SU-DHL-6 (cell line): ENCODE data around the gene CCDC54.

Experiments used
- EZH2phosphoT487 ChIP-seq: fragments of 200-600 bp; sonication (generic), shearing (Covaris generic); conservative IDR thresholded peaks from 2 replicates; pipeline ENCODE4 v1.6.1; 2018; ENCODE audit warnings: mild to moderate bottlenecking, antibody characterized with exemption, low read length, moderate library complexity, mixed read lengths
- TF ChIP-seq, protein P1 (sequence below): fragments of 200-600 bp; sonication (generic); IDR thresholded peaks from one replicate; pipeline ENCODE4 v1.5.1; 2017; ENCODE audit warnings: antibody characterized with exemption, mild to moderate bottlenecking, low read length, moderate library complexity; ENCODE audit not compliant: insufficient read depth, poor library complexity, severe bottlenecking

DNA sequence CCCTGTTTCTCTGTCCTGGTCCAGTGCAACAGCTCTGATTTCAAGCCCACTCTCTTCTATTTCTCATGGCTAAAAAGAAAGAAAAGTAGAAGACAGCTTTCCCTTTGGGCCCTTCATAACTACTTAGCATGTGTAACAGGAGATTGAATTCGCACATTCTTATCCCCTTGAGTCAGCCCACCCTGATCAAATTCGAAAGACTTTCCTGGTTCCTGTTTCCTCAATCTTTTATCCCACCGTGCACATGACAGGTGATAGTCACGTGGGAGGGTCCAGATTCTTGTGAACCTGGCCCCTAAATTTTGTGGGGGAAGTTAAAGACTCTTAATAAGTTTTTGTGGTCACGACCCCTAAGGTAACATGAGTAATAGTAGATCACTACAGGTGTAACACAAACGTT is 4.7 kb upstream of the CCDC54 start:
- TF ChIP-seq, protein P1, sequence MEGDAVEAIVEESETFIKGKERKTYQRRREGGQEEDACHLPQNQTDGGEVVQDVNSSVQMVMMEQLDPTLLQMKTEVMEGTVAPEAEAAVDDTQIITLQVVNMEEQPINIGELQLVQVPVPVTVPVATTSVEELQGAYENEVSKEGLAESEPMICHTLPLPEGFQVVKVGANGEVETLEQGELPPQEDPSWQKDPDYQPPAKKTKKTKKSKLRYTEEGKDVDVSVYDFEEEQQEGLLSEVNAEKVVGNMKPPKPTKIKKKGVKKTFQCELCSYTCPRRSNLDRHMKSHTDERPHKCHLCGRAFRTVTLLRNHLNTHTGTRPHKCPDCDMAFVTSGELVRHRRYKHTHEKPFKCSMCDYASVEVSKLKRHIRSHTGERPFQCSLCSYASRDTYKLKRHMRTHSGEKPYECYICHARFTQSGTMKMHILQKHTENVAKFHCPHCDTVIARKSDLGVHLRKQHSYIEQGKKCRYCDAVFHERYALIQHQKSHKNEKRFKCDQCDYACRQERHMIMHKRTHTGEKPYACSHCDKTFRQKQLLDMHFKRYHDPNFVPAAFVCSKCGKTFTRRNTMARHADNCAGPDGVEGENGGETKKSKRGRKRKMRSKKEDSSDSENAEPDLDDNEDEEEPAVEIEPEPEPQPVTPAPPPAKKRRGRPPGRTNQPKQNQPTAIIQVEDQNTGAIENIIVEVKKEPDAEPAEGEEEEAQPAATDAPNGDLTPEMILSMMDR: no peak
- no peak for TF ChIP-seq EZH2phosphoT487
